ENCODE data around the gene TNNC1.

TNNC1 gene

GRCh38 chr3:52443791-52444687, 9.8 kb downstream of the TNNC1 start:
- DNase-seq (ENCODE audit: low read depth in 3 of 3, low spot score in 1 of 3), result no peak

- no peak for DNase-seq (ENCODE audit: low read depth in 3 of 3, low spot score in 1 of 3)
Measured at GRCh38 chr3:52443268-52443610, 10.6 kb downstream of the TNNC1 start.

- no peak for DNase-seq (ENCODE audit: low read depth in 3 of 3, low spot score in 1 of 3)
Measured at GRCh38 chr3:52442409-52443267, 11.2 kb downstream of the TNNC1 start.

GRCh38 chr3:52441772-52442332, 12.0 kb downstream of the TNNC1 start:
- no peak for DNase-seq (ENCODE audit: low read depth in 3 of 3, low spot score in 1 of 3)

- DNase-seq (ENCODE audit: low read depth in 3 of 3, low spot score in 1 of 3), result no peak
Measured at GRCh38 chr3:52441091-52441771, 12.6 kb downstream of the TNNC1 start.

GRCh38 chr3:52440671-52441070, 13.2 kb downstream of the TNNC1 start:
- DNase-seq (ENCODE audit: low read depth in 3 of 3, low spot score in 1 of 3), result no peak

GRCh38 chr3:52440249-52440551, 13.6 kb downstream of the TNNC1 start:
- no peak for DNase-seq (ENCODE audit: low read depth in 3 of 3, low spot score in 1 of 3)

GRCh38 chr3:52439426-52440248, 14.2 kb downstream of the TNNC1 start:
- DNase-seq (ENCODE audit: low read depth in 3 of 3, low spot score in 1 of 3), result no peak

GRCh38 chr3:52438579-52439425, 15.0 kb downstream of the TNNC1 start:
- no peak for DNase-seq (ENCODE audit: low read depth in 3 of 3, low spot score in 1 of 3)

GRCh38 chr3:52438104-52438376, 15.8 kb downstream of the TNNC1 start:
- DNase-seq (ENCODE audit: low read depth in 3 of 3, low spot score in 1 of 3), result no peak

GRCh38 chr3:52437326-52438103, 16.3 kb downstream of the TNNC1 start:
- DNase-seq (ENCODE audit: low read depth in 3 of 3, low spot score in 1 of 3), result no peak

GRCh38 chr3:52436500-52437149, 17.2 kb downstream of the TNNC1 start:
- DNase-seq (ENCODE audit: low read depth in 3 of 3, low spot score in 1 of 3), result no peak

GRCh38 chr3:52435246-52436101, 18.4 kb downstream of the TNNC1 start:
- DNase-seq (ENCODE audit: low read depth in 3 of 3, low spot score in 1 of 3), result no peak

GRCh38 chr3:52434491-52435115, 19.2 kb downstream of the TNNC1 start:
- DNase-seq (ENCODE audit: low read depth in 3 of 3, low spot score in 1 of 3), result no peak

- no peak for DNase-seq (ENCODE audit: low read depth in 3 of 3, low spot score in 1 of 3)
Measured at GRCh38 chr3:52433996-52434479, 19.8 kb downstream of the TNNC1 start.

- DNase-seq (ENCODE audit: low read depth in 3 of 3, low spot score in 1 of 3), result no peak
Measured at GRCh38 chr3:52433328-52433995, 20.4 kb downstream of the TNNC1 start.
